HepG2 (cell line): ENCODE data around the gene CTRB2. TPM values are rescaled to one million over a fixed set of nuclear protein-coding genes. Genes with fewer than 3 reads are reported as not detected.
A peak's percentile ranks its signal among the peaks of the same experiment; 100 is the strongest.

Source experiments
- AKAP8 ChIP-seq: sonication (generic); formaldehyde crosslinking; IDR thresholded peaks from 2 replicates; pipeline ENCODE4 v1.5.1; 2020; ENCODE audit warnings: mild to moderate bottlenecking, missing genetic modification reagents
- EP300 ChIP-seq, 3 experiments: sonication (generic) in 1 of 3; formaldehyde crosslinking in 1 of 3; IDR thresholded peaks; 2 replicates each; pipeline versions ENCODE4 v1.5.1 to v1.6.1; 2011 to 2020; ENCODE audit warnings: low read depth in 2 of 3, low read length in 2 of 3, borderline replicate concordance in 1 of 3, improper control_type of control experiment in 1 of 3, mild to moderate bottlenecking in 1 of 3, missing genetic modification reagents in 1 of 3, moderate library complexity in 1 of 3
- HIC2 ChIP-seq: sonication (generic); formaldehyde crosslinking; IDR thresholded peaks from 2 replicates; pipeline ENCODE4 v1.9.0; 2022; ENCODE audit warnings: low read depth, missing genetic modification reagents
- HNRNPL ChIP-seq: fragments of 200-400 bp; formaldehyde crosslinking; IDR thresholded peaks from 2 replicates; pipeline ENCODE4 v1.6.1; 2017; ENCODE audit warnings: mild to moderate bottlenecking, low read depth, low read length
- KDM5B ChIP-seq: sonication (generic); formaldehyde crosslinking; IDR thresholded peaks from 2 replicates; pipeline ENCODE4 v1.4.0; 2020; ENCODE audit warnings: missing genetic modification reagents, mild to moderate bottlenecking, borderline replicate concordance
- MXI1 ChIP-seq: IDR thresholded peaks from 3 replicates; pipeline ENCODE4 v1.6.1; 2012; ENCODE audit warnings: low read depth, low read length, inconsistent platforms, borderline replicate concordance
- NFKB2 ChIP-seq: sonication (generic); formaldehyde crosslinking; IDR thresholded peaks from 2 replicates; pipeline ENCODE4 v1.4.0; 2020; ENCODE audit warnings: missing genetic modification reagents, borderline replicate concordance
- TMF1 ChIP-seq: sonication (generic); formaldehyde crosslinking; IDR thresholded peaks from 2 replicates; pipeline ENCODE4 v1.8.1; 2022; ENCODE audit warnings: low read depth, missing genetic modification reagents
- TOPORS ChIP-seq: sonication (generic); formaldehyde crosslinking; IDR thresholded peaks from 2 replicates; pipeline ENCODE4 v1.8.0; 2023; ENCODE audit warnings: mild to moderate bottlenecking, missing genetic modification reagents
- polyA plus RNA-seq, 8 experiments: library from polyadenylated mRNA; depleted of rRNA in 3 of 8; stranded (reverse) in 7 of 8; unstranded in 1 of 8; fragments of >200 nt; fragmentation: Illumina TruSeq in 4 of 8; extraction: Trizol in 4 of 8; gene quantifications; 2 replicates each; pipeline versions ENCODE4 v1.2.1 to v1.2.3, GENCODE V29; 2011 to 2016; ENCODE audit warnings: low read depth in 4 of 8, missing spikeins in 1 of 8, mixed read lengths in 1 of 8; ENCODE audit not compliant: insufficient read depth in 1 of 8
- total RNA-seq, 5 experiments: library from RNA; depleted of rRNA; stranded (reverse); fragments of >200 nt; fragmentation: Illumina TruSeq; extraction: Trizol; gene quantifications; 2 replicates each; pipeline ENCODE4 v1.2.3, GENCODE V29; 2016; ENCODE audit warnings: low read depth in 1 of 5
- TF ChIP-seq, protein P1 (sequence below): sonication (generic); formaldehyde crosslinking; IDR thresholded peaks from 2 replicates; pipeline ENCODE4 v1.5.0; 2020; ENCODE audit warnings: missing genetic modification reagents
- TF ChIP-seq, protein P2 (sequence below): sonication (generic); formaldehyde crosslinking; IDR thresholded peaks from one replicate; pipeline ENCODE4 v1.5.1; 2020; ENCODE audit warnings: mild to moderate bottlenecking, missing genetic modification reagents; ENCODE audit errors: not compliant biosample characterization

Gene CTRB2
- total and polyA plus RNA-seq, 2 of the 13 experiments (the other 11 are each of a cell fraction or from before 2014, with no cell fraction given): 0.13 TPM; not detected in 1

- peak; percentile 44; the same call in 1 of the 2 replicates for TF ChIP-seq NFKB2 (CRISPR knock-in tag)
- TF ChIP-seq TOPORS (CRISPR knock-in tag): no peak
- no peak for TF ChIP-seq EP300 (IDR thresholded peaks at IDR 0.05; ENCODE audit: low read depth in 2 of 2, low read length in 2 of 2)
- no peak for TF ChIP-seq EP300 (CRISPR knock-in tag; IDR thresholded peaks at IDR 0.05; ENCODE audit: borderline replicate concordance)
- TF ChIP-seq KDM5B (CRISPR knock-in tag): 0 out of 2 replicates have a peak, but pooled peaks have one; percentile 39
- peak; percentile 96 for TF ChIP-seq HNRNPL
- peak; percentile 36; the same call in 1 of the 2 replicates for TF ChIP-seq TMF1 (CRISPR knock-in tag)
- TF ChIP-seq, protein P1, sequence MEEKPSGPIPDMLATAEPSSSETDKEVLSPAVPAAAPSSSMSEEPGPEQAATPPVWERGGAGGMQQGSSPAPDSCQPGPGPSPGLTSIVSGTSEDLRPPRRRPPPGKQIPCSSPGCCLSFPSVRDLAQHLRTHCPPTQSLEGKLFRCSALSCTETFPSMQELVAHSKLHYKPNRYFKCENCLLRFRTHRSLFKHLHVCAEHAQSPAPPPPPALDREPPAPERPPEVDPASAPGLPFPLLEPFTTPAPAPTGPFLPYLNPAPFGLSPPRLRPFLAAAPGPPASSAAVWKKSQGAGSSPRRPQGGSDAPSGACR: no peak
- 0 out of 3 replicates have a peak, but pooled peaks have one; percentile 14 for TF ChIP-seq MXI1
- TF ChIP-seq, protein P2, sequence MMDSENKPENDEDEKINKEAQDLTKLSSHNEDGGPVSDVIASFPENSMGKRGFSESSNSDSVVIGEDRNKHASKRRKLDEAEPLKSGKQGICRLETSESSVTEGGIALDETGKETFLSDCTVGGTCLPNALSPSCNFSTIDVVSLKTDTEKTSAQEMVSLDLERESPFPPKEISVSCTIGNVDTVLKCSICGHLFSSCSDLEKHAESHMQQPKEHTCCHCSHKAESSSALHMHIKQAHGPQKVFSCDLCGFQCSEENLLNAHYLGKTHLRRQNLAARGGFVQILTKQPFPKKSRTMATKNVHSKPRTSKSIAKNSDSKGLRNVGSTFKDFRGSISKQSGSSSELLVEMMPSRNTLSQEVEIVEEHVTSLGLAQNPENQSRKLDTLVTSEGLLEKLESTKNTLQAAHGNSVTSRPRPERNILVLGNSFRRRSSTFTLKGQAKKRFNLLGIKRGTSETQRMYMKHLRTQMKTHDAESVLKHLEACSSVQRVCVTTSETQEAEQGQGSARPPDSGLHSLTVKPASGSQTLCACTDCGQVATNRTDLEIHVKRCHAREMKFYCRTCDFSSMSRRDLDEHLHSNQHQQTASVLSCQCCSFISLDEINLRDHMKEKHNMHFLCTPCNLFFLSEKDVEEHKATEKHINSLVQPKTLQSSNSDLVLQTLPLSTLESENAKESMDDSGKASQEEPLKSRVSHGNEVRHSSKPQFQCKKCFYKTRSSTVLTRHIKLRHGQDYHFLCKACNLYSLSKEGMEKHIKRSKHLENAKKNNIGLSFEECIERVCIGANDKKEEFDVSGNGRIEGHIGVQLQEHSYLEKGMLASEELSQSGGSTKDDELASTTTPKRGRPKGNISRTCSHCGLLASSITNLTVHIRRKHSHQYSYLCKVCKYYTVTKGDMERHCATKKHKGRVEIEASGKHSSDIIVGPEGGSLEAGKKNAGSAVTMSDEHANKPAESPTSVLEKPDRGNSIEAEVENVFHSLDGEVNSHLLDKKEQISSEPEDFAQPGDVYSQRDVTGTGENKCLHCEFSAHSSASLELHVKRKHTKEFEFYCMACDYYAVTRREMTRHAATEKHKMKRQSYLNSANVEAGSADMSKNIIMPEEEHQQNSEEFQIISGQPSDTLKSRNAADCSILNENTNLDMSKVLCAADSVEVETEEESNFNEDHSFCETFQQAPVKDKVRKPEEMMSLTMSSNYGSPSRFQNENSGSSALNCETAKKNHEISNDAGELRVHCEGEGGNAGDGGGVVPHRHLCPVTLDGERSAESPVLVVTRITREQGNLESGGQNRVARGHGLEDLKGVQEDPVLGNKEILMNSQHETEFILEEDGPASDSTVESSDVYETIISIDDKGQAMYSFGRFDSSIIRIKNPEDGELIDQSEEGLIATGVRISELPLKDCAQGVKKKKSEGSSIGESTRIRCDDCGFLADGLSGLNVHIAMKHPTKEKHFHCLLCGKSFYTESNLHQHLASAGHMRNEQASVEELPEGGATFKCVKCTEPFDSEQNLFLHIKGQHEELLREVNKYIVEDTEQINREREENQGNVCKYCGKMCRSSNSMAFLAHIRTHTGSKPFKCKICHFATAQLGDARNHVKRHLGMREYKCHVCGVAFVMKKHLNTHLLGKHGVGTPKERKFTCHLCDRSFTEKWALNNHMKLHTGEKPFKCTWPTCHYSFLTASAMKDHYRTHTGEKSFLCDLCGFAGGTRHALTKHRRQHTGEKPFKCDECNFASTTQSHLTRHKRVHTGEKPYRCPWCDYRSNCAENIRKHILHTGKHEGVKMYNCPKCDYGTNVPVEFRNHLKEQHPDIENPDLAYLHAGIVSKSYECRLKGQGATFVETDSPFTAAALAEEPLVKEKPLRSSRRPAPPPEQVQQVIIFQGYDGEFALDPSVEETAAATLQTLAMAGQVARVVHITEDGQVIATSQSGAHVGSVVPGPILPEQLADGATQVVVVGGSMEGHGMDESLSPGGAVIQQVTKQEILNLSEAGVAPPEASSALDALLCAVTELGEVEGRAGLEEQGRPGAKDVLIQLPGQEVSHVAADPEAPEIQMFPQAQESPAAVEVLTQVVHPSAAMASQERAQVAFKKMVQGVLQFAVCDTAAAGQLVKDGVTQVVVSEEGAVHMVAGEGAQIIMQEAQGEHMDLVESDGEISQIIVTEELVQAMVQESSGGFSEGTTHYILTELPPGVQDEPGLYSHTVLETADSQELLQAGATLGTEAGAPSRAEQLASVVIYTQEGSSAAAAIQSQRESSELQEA (CRISPR knock-in tag): peak; percentile 10
- TF ChIP-seq HIC2 (CRISPR knock-in tag): peak; percentile 19; the same call in 1 of the 2 replicates
- TF ChIP-seq AKAP8 (CRISPR knock-in tag): peak; percentile 22; the same call in 1 of the 2 replicates
Observed at GRCh38 chr16:75247249-75247648, 40.3 kb upstream of the CTRB2 start (continued).
